HG02852 (cell line): ENCODE results near the gene TMEM200C.
"Not testable (repeated sequence)": the region's sequence is repeated elsewhere in the genome, so short reads cannot be mapped to it uniquely, and the experiment has no call there.

Source experiments
- ATAC-seq: cut with Tn5 transposase; IDR thresholded peaks from one replicate; pipeline ENCODE4 v1.9.1; 2021; ENCODE audit warnings: mild to moderate bottlenecking, moderate library complexity; ENCODE audit not compliant: unreplicated experiment

TMEM200C gene

DNA sequence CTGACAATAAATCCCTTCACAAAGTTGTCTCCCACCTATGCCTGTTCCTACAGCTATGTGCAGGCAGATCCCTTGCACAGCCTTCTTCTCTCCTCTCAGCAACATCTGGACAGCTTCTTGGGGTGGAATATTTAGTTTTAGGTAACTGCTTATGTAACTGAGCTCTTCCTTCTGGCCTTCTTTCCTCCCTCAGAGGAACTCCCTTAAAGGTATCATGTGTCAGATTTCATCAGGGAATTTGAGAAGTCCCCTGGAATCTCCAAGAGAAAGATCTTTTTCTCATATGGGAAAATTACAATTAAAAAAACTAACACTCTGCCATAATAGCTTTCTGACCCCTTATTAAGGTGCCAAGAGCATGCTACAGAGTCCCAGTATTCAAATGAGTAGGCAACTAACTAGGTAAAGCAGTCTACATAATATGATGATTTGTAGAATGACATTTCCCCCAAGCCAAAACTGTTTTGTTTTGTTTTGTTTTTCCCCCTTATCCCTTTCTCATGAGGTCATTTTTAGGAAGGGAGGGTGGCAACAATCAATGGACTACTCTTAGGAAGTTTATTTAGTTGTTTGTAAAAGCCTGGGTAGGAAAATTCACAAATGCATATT, 2.4 kb downstream of the TMEM200C start:
- ATAC-seq = no peak

DNA sequence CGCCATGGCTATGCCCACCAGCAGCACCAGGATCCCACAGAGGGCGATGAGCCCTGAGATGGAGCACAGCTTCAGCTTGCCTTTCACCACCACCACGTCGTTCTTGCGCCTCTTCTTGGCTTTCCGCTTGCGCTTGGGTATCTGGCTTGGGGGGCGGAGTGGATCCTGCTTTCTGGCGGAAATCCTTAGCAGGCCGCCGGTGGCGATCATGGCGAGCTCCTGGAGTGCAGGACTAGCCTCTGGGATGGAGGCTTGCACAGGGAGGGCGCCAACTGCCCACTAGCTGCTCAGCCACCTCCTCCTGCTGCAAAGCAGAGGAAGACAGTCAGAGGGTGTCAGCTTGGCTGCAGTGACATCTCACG, 3.5 kb downstream of the TMEM200C start:
- ATAC-seq = no peak

DNA sequence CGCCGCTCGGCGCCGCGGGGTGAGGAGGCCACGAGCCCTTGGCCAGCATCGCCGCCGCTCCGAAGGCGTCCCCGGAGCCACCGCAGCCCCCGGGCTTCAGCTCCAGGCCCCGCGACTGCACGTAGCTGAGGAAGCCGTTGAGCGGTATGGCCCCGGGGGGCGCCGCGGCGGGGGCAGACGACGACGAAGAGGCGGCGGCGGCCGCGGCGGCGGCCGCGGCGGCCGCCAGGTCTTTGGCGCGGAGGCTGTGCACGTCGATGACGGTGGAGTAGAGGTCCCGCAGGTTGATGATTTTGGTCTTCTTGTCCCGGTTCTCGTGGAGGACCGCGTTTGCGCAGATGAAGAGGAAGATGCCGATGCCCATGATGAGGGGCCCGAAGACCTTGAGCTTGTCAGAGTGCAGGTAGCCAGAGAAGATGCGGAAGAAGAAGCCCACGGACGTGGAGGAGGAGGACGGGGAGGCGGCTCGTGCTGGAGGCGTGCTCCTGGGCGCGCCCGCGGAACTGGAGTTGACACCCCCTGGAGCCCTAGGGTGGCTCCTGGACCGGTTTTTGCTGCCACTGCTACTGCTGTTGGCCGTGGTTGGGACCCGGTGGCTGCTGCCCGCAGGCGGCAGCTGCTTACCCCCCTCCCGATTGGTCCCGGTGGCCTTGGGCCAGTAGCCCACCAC, 4.0 kb downstream of the TMEM200C start:
- ATAC-seq = peak; percentile 16

GRCh38 chr18:5890331-5891183, 4.8 kb downstream of the TMEM200C start:
- peak; percentile 74 for ATAC-seq

DNA sequence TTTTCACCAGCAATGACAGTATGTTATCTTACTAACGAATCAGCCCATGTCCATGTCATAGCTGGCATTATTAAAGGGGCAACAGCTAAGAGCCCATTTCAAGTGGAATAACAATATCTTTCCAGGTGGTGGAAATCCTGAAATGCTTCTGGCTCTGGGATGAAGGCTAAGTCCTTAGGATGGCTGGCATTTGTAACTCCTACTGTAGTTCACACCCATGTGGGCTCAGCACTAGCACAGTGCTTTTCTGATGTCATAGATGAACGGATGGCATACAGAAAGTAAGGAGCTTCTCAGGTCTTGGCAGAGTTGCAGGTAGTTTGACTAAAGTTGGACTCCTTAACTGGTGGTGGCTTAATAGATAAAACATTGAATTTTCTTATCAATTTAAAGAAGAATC, 10.0 kb downstream of the TMEM200C start:
- ATAC-seq = no peak

- peak; percentile 84 for ATAC-seq
These were observed 10.9 kb downstream of the TMEM200C start for GRCh38 chr18:5884375-5884774.

- ATAC-seq = no peak
These were observed 15.8 kb downstream of the TMEM200C start for GRCh38 chr18:5879479-5879882.

DNA sequence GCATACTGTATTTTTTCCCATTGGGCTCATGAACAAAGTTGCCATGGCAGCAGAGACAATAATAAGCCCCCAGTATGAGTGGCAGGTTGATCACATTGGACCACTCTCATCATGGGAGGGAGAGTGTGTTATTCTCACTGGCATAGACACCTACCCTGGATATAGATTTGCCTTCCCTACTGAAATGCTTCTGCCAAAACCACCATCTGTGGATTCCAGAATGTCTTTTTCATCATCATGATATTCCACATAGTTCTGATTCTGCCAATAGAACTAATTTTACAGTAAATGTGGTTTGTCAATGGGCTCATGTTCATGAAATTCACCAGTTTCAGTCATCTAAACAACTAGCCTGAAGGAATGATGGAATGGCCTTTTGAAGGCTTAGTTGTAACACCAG, 18.4 kb downstream of the TMEM200C start:
- ATAC-seq = no peak

GRCh38 chr18:5874336-5874735, 21.0 kb downstream of the TMEM200C start:
- ATAC-seq = no peak

- ATAC-seq = no peak
These were observed 22.4 kb downstream of the TMEM200C start for GRCh38 chr18:5872886-5873285.

DNA sequence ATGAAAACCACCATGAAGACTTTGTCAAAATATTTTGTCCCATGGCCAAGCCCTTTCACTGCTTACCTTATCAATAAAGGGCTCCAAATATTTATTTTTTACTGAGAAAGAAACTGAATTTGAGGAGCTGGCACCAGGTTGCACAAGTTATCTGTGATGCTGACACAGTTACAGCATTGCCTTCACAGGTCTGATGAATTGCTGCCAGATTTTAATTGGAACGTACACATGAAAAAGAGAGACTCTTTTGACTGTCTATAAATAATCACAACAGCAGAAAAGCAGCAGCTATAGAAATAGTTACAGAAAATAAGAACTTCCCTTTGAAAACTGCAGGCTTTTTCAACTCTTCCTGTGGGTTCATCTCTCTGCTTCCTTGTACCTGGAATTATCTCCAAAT, 23.9 kb downstream of the TMEM200C start:
- no peak for ATAC-seq

- peak; percentile 86 for ATAC-seq
These were observed 27.0 kb downstream of the TMEM200C start for GRCh38 chr18:5868218-5868854.

GRCh38 chr18:5865521-5865920, 29.8 kb downstream of the TMEM200C start:
- ATAC-seq = no peak

GRCh38 chr18:5862127-5862526, 33.2 kb downstream of the TMEM200C start:
- ATAC-seq = not testable (repeated sequence)

- no peak for ATAC-seq
These were observed 38.1 kb downstream of the TMEM200C start for GRCh38 chr18:5857180-5857579.

DNA sequence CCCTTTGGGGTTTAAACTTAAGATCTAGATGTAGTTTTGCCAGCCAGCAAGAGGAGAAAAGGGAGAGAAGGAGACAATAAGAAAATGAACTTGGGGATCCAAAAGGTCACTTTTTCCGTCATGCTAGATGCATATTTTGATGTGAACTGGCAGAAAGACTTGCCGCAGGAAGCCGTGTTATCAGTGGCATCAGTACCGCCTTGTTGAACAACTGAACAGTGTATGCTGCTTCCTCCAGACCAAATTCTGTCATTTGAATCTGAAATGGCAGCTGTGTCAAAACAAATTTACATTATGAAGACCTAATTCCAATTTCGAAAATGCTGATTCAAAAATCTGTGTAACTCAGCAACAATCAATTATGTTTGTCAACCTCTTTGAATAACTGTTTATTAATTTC, 42.1 kb downstream of the TMEM200C start:
- no peak for ATAC-seq

- no peak for ATAC-seq
These were observed 43.3 kb downstream of the TMEM200C start for GRCh38 chr18:5851998-5852397.

DNA sequence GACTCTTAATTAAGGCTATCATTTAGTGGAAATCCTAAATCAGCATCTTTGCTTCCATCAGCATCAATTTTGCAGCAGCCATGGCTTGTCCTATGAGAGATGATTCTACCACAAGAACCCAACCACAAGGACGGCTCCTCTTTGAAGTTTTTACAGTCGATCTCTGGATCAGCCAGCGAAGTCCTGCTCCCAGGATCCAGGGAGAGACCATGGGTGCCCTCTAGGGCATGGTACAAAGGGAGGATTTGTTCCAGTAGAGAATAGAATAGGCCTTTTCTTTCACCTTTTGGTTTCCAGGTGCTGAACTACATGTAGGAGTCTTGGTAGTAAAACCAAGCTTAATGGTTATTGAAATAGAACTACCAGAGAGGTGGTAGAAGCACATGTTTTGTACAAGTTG, 52.7 kb downstream of the TMEM200C start:
- ATAC-seq = no peak

DNA sequence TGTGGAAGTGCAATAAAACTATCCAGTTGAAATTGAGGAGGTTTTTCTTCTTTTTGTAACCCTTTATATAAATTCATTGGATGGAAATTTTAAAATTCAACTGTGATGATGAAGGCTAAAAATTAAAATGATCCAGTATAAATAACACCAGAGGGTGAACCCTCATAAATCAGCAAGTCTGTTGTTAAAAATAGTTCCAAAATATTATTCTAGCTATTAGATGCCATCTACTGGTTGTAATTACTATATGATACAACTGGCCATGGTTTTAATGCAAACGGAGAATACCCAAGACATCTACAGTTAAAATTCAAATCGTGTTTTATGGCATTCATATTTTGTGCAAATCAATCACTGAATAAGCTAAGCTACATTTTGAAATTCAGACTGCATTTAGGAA, 53.8 kb downstream of the TMEM200C start:
- ATAC-seq = no peak

- no peak for ATAC-seq
These were observed 54.8 kb downstream of the TMEM200C start for GRCh38 chr18:5840547-5840946.

DNA sequence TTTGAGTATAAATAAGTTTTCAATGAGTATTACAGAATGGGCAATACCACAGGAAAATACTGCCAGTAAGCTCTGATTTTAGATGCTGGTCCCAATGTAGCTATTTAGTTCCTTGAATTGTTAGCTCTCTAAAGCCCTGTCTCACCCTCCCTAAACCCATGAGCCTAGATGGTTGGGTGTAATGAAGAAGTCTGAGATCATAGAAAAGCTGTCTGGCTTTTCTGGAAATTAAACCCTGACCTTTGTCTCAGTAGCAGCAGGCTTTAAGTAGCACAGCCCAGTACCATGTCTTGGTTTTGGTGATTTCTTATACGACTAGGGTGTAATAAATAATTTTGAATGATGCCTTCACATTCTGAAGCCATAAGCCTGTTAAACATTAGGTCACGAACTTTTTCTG, 55.3 kb downstream of the TMEM200C start:
- no peak for ATAC-seq

GRCh38 chr18:5839102-5839501, 56.2 kb downstream of the TMEM200C start:
- no peak for ATAC-seq
